8988T (cell line): ENCODE results near the gene MEFV.
"Not testable (repeated sequence)": the region's sequence is repeated elsewhere in the genome, so short reads cannot be mapped to it uniquely, and the experiment has no call there.

ENCODE experiments used
- DNase-seq: peaks from one replicate; pipeline ENCODE4 v3.0.0; 2011

The MEFV gene

GRCh38 chr16:3214904-3215600 is 41.4 kb downstream of the MEFV start:
- no peak for DNase-seq

GRCh38 chr16:3212567-3212966 is 43.9 kb downstream of the MEFV start:
- DNase-seq, result no peak

- DNase-seq, result no peak
Measured at GRCh38 chr16:3212006-3212405, 44.4 kb downstream of the MEFV start.

- DNase-seq, result no peak
Measured at GRCh38 chr16:3207086-3207953, 49.1 kb downstream of the MEFV start.

- not testable (repeated sequence) for DNase-seq
Measured at GRCh38 chr16:3205939-3206338, 50.5 kb downstream of the MEFV start.

- DNase-seq, result no peak
Measured at GRCh38 chr16:3202903-3203539, 53.4 kb downstream of the MEFV start.

GRCh38 chr16:3198334-3199072 is 57.9 kb downstream of the MEFV start:
- no peak for DNase-seq

- DNase-seq, result not testable (repeated sequence)
Measured at GRCh38 chr16:3197694-3198333, 58.6 kb downstream of the MEFV start.

GRCh38 chr16:3195975-3196374 is 60.5 kb downstream of the MEFV start:
- DNase-seq, result no peak

GRCh38 chr16:3194792-3195191 is 61.6 kb downstream of the MEFV start:
- DNase-seq, result no peak

GRCh38 chr16:3193221-3194212 is 62.9 kb downstream of the MEFV start:
- no peak for DNase-seq

- DNase-seq, result no peak
Measured at GRCh38 chr16:3192476-3193019, 63.9 kb downstream of the MEFV start.
